Prostate gland (tissue), 2 donors: Measurements from ENCODE around the gene OTOG.

Experiments
- POLR2AphosphoS5 ChIP-seq: sonication (generic); formaldehyde crosslinking; IDR thresholded peaks from one replicate; pipeline ENCODE4 v1.6.1; 2017; ENCODE audit warnings: antibody characterized with exemption
- TF ChIP-seq, protein P1 (sequence below), 4 experiments: fragments of 200-600 bp in 2 of 4; fragments of 450-650 bp in 2 of 4; sonication (generic) in 2 of 4; IDR thresholded peaks; 1 replicate in 3 of 4; 2 replicates in 1 of 4; pipeline ENCODE4 v1.5.1; 2016 to 2019; ENCODE audit warnings: antibody characterized with exemption in 4 of 4, mild to moderate bottlenecking in 2 of 4, moderate library complexity in 2 of 4

DNA sequence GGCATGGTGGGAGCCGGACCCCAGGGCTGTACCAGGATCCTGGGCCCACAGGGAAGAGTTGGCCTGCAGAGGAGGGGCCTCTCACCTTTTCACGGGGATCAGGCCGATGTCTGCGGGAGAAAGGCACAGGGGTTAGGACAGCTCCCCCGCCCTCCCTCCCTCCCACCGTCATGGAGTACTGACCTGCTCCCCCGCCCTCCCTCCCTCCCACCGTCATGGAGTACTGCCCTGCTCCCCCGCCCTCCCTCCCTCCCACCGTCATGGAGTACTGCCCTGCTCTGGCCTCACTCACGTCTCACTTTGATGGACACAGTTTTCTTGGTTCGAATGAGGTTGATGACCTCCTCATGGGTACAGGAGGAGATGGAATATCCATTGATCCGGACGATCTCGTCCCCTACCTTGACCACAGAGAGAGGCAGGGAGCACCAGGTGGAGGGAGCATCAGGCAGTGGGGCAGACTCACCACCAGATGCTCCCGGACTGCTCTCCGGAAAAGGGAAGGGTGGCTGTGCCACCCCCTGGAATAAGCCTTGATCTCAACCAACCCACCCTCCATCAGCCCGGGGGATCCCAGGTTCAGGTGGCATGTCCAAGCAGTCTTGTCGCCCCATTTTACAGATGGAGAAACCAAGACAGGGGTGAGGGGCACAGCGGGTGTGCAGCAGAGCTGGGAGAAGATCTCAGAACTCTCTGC lies 20.0 kb upstream of the OTOG start:
- TF ChIP-seq, protein P1, sequence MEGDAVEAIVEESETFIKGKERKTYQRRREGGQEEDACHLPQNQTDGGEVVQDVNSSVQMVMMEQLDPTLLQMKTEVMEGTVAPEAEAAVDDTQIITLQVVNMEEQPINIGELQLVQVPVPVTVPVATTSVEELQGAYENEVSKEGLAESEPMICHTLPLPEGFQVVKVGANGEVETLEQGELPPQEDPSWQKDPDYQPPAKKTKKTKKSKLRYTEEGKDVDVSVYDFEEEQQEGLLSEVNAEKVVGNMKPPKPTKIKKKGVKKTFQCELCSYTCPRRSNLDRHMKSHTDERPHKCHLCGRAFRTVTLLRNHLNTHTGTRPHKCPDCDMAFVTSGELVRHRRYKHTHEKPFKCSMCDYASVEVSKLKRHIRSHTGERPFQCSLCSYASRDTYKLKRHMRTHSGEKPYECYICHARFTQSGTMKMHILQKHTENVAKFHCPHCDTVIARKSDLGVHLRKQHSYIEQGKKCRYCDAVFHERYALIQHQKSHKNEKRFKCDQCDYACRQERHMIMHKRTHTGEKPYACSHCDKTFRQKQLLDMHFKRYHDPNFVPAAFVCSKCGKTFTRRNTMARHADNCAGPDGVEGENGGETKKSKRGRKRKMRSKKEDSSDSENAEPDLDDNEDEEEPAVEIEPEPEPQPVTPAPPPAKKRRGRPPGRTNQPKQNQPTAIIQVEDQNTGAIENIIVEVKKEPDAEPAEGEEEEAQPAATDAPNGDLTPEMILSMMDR (IDR thresholded peaks at IDR 0.05): no peak
- no peak for TF ChIP-seq POLR2AphosphoS5
